HG03103 (cell line): ENCODE measurements around the gene HS1BP3.
A peak's percentile ranks its signal among the peaks of the same experiment; 100 is the strongest.

Experiments
- ATAC-seq: cut with Tn5 transposase; IDR thresholded peaks from one replicate; pipeline ENCODE4 v1.9.1; 2021; ENCODE audit warnings: low read depth; ENCODE audit not compliant: unreplicated experiment

The HS1BP3 gene, protein sequence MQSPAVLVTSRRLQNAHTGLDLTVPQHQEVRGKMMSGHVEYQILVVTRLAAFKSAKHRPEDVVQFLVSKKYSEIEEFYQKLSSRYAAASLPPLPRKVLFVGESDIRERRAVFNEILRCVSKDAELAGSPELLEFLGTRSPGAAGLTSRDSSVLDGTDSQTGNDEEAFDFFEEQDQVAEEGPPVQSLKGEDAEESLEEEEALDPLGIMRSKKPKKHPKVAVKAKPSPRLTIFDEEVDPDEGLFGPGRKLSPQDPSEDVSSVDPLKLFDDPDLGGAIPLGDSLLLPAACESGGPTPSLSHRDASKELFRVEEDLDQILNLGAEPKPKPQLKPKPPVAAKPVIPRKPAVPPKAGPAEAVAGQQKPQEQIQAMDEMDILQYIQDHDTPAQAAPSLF

DNA sequence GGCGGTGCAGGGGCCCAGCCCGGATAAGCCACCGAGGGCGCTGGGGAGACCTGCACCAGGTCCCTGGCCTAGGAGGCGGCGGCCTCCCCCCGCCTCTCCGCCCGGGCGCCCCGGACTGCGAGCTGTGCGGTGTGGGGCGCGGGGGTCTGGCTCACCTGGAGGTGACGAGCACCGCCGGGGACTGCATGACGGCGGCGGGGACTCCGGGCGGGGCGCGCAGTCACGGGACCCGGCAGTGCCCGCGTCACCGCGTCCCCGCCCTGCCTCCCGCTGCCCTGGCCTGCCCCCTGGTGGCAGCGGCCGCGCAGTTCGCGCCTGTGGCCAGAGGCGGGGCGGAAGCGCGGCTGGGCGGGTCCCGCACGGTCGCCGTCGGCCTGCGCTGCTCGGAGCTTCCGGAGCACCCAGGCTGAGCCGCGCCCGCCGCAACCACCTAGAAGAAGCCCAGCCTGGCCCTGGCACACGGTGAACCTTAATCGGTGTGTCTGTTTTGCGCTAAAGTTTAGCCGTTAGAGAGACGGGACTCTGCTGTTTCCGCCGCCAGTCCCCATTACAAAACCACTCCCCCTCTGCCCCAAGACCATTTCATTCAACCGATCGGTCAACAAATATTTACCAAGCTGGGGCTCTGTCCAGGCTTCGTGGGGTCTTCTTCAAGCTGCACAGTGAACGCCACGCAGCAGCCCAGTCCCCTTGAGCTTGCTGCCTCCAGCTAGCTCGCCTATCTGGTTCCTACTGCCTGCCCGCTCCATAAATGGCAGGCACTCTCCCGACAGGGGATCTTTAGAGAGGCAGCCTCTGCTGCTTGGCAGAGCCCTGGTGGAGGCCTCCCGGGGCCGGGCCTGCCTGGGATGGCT is at the start of gene HS1BP3:
Gene HS1BP3, minus strand, starts transcription at position 222 of the 854 bp plus-strand sequence. Its CDS starts 35 bp downstream, at position 187.
- peak; percentile 92 for ATAC-seq

DNA sequence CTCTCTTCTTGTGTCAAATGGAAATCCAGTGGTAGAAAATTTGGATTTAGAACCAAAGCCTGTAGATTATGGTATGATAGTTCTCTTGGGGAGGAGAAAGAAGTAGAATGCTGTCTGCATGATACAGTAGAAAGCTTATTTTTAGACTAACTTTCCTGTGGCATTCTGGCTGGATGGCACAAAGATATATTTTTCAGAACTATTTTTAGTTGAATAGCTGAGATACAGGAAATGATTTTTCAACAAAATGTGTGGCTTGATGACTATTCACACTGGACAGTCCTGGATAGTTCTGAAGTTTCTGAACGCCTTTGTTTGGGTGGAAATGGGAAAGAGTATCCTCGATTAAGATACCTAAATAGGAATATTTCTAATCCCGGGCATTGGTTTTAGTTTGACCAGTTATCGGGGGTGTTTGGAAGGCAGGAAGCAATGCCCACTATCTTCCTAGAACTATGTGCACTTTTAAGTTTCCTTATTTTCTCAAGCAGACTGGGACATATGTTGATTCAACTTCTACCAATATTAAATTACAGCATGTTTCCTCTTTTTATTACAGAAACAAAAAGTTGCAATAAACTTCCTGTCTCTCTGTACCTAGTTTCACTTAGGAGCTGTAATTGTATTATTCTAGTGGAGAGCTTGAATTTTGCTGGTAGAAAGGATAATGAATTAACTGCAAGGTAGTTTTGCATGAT is 48.2 kb upstream of the HS1BP3 start:
- no peak for ATAC-seq

- no peak for ATAC-seq
Measured at GRCh38 chr2:20697322-20697934, 46.5 kb upstream of the HS1BP3 start.

GRCh38 chr2:20696366-20696765 is 45.5 kb upstream of the HS1BP3 start:
- no peak for ATAC-seq

- no peak for ATAC-seq
Measured at GRCh38 chr2:20693317-20693716, 42.4 kb upstream of the HS1BP3 start.

- ATAC-seq, result no peak
Measured at GRCh38 chr2:20692081-20692480, 41.2 kb upstream of the HS1BP3 start.

DNA sequence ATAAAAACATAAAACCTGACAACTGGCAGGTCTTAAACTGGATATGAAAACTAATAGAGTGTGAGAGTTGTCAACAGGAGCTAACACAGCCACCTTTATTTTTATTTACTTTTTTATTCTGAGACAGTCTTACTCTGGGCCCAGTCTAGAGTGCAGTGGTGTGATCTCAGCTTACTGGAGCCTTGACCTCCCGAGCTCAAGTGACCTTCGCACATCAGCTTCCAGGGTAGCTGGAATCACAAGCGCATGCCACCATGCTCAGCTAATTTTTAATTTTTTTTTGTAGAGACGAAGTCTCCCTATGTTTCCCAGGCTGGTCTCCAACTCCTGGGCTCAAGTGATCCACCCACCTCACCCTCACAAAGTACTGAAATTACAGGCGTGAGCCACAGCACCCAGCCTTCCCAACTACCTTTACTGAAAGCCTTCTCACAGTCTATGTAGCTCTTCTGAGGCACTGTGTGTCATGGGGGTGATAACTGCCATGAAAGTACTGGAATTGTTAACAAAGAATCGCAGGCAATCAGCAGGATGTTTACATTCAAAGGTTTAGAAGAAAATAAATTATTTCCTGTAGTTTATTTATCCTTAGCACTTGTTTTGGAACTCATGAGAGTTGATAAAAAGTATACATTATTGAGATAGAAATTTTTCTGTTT is 40.3 kb upstream of the HS1BP3 start:
- no peak for ATAC-seq

DNA sequence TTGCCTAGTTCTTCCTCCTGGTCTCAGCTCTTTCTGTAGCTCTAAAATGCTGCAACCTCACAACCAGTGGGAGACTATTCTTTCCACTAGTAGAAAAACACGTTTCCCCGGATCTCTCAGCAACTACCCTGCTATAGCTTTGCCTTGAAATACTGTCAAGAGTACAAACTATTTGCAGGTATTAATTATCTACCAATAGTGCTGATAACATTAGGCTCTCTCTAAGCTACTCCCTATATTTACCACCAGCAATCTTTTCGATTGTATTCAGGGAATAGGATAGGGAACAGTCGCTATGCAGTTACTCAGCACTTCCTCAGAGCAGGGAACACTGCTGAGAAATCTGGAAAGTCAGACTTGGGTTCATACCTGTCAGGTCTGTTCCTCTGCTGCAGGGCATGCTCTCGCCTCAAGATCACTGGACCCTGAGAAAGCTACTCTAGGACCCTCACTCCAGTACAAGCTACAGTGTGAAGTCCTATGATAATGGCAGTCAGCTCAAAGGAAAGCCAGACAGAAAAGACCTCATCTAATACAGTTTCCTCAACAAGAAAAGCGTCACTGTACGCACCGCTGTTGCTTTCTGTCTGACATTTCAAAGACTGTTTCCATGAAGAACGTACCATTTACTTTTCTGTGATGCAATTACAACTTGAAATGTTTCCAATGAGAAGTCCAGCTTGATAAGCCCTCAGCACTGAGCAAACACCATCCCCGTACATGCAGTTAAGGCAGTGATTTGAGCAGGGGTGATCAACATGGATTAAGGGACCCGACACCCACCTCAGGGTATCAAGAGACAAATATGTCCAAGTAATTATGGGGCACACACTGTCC is 38.7 kb upstream of the HS1BP3 start:
- no peak for ATAC-seq

DNA sequence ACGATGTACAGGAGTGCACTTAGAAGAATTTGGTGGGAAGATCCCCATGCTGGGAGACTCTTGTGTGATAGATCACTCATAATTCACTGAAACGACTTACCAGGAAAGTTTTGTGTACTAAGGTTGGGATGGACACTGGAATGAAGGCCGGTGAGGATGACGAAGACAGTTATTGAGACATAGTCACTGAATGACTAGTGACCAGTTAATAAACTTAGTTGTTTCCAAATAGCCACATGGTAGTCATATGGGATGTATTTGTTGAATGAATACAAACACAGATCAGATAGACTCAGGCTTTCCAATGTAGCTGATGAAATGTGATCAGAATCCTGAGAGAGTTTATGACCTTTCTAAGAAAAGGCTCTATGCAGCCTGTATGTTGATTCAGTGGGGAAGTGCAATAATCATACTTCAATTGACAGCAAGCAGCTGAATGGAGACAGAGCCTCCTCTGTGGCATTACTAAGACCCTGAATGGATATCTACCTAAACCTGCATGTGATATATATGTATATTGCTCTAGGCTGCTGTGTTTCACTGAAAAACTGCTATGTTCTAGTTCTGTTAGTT is 36.4 kb upstream of the HS1BP3 start:
- no peak for ATAC-seq

- ATAC-seq, result no peak
Measured at GRCh38 chr2:20684581-20685063, 33.7 kb upstream of the HS1BP3 start.

GRCh38 chr2:20682167-20682920 is 31.4 kb upstream of the HS1BP3 start:
- no peak for ATAC-seq

GRCh38 chr2:20680744-20681375 is 30.0 kb upstream of the HS1BP3 start:
- no peak for ATAC-seq

- ATAC-seq, result no peak
Measured at GRCh38 chr2:20678780-20679179, 27.9 kb upstream of the HS1BP3 start.

GRCh38 chr2:20678086-20678395 is 27.1 kb upstream of the HS1BP3 start:
- no peak for ATAC-seq

DNA sequence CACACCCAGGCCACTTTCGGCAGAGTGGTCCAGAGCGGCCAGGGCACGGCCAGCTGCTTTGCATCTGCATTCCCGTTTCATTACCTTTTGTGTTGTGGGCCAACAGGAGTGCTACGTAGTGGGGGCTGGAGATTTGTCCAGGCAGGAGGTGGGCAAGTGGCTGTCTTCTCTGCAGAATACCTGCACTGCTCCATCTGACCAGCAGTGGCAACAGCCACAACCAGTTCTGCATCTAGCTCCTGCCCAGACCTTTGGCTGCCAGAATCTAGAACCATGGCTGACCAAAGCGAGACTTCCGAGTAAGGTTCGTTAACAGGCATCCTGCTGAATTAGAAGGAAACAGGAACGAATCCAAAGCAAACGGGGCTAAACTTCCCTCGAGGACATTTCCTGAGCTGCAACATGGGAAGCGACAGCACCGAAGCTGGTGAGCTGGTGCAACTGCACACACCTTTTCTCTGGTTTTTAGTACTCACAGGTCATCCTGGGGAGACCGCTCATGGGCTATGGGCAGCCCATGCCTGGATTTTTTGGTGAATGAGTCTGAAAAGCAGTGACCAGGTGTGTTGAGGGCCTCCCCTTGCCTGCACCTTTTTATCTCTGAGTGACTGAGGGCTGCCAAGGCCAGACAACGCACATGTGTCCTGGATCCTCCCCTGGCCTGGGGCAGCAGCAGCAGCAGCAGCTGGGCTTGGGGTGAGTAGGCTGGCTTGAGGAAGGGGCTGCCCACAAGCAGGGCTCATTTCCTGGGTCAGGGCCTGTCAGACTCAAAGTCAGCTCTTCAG is 26.6 kb upstream of the HS1BP3 start:
- peak; percentile 29 for ATAC-seq

DNA sequence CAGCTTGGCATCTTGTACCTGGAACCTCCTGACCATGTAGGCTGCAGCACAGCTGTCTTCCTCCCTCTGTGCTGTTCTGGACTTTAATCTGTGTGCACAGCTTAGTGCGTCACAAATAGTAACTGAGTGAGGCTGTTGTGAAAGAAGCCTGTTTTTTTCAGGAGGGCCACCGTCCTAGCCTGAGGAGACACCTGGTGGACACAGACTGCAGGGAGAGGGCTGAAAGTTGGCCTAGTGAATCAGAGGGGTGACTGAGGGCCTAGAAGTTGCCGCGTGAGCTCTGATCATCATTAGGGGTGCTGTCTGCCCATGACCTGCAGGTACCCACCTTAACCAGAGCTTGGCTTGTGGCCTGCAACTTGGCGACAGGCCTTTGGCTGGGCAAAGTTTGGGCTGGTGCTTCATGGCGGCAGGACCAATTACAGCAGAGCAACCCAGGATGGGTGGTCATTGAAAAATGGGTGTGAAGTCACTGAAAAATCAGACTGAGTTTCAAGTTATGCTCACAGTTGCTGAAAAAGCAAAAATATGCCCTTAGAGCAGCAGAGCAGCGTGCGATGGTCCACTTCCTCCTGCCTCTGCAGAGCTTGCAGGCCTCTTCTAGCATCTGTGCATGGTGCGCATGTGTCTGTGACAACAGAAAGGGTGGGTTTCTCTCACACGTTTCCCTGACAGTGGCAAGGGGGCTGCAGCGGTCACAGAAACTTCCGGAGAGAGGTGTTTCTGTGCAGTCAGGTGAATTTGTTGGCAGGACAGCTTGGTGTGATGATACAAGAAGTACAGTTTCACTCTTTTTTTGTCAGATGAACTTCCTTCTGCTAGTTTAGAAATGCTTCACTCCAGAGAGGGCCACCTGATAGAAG is 25.7 kb upstream of the HS1BP3 start:
- ATAC-seq, result peak; percentile 69
